Measurements from ENCODE around the gene GRIK5. TPM values are rescaled to one million over a fixed set of nuclear protein-coding genes. Genes with fewer than 3 reads are reported as not detected.
"Not testable (repeated sequence)": the region's sequence is repeated elsewhere in the genome, so short reads cannot be mapped to it uniquely, and the experiment has no call there.

The GRIK5 gene
- 10 to 100 TPM; 19.1 to 20.0 (median 19.4) TPM for polyA plus RNA-seq (ENCODE audit: insufficient read length in 3 of 3)

GRCh38 chr19:42069619-42070351 lies at the start of gene GRIK5:
GRIK5 (minus strand) TSS chr19:42070206; CDS start chr19:42065770, 4,436 bp downstream.
- peak in 1 of 3 donors; percentile 25 for DNase-seq (ENCODE audit: low read depth in 3 of 3, low spot score in 2 of 3)

- no peak for DNase-seq (ENCODE audit: low read depth in 3 of 3, low spot score in 2 of 3)
Observed at GRCh38 chr19:42117076-42117475, 47.1 kb upstream of the GRIK5 start.

GRCh38 chr19:42116308-42117075 lies 46.5 kb upstream of the GRIK5 start:
- no peak for DNase-seq (ENCODE audit: low read depth in 3 of 3, low spot score in 2 of 3)

- DNase-seq (ENCODE audit: low read depth in 3 of 3, low spot score in 2 of 3): no peak
Observed at GRCh38 chr19:42115705-42116104, 45.7 kb upstream of the GRIK5 start.

DNA sequence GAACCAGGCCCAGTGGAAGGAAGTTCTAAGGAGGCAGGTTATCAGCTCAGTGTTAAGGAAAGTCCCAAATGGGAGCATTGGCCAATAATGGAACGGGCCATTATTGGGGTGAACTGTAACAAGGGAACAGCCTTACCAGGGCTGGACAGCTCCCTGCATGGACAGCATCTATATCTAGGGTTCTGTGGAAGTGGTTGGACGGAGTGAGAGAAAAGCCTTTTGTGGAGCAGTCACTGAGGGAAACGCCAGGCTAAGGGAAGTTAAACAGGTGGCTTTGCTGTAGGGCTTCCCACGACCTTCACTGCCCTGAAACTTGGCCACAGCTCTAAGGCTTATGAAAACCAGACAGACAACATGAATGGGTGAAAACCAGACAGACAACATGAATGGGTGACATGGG lies 45.2 kb upstream of the GRIK5 start:
- no peak for DNase-seq (ENCODE audit: low read depth in 3 of 3, low spot score in 2 of 3)

DNA sequence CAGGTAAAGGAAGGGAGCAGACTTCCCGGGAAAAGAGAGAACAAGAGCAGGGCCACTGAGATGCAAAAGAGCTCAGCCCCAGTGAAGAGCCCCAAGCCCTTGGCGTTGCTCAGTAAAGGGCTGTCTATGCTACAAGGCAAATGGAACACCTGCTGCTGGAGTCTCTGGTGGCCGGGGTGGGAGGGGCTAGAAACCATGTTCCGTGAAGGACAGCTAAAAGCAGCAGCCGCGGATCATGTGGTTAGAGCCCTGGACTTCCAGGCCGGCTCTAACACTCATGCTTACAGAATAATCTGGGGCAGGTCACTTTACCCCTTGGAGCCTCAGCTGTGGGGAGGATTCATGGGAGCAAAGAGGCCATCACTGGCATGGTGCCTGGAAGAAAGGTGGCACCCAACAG lies 44.4 kb upstream of the GRIK5 start:
- no peak for DNase-seq (ENCODE audit: low read depth in 3 of 3, low spot score in 2 of 3)

GRCh38 chr19:42113641-42114348 lies 43.8 kb upstream of the GRIK5 start:
- no peak for DNase-seq (ENCODE audit: low read depth in 3 of 3, low spot score in 2 of 3)

DNA sequence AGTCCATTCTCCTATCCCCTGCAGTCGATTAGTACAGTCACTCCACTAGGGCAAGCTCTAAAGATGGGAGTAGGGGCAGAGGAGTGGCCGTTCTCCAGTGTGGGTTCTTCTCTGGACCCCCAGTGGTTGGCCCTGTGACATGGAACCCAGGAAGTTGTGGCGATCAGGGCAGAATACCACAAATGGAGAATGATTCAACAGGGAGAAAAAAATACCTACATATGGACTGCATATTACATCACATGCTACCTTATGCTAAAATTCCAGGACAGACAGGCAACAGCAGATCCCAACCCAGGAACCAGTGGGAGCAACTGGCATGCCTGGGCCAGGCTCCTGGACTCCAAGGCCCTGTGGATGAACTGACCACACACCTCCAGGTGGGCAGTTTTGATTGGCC lies 41.8 kb upstream of the GRIK5 start:
- no peak for DNase-seq (ENCODE audit: low read depth in 3 of 3, low spot score in 2 of 3)

DNA sequence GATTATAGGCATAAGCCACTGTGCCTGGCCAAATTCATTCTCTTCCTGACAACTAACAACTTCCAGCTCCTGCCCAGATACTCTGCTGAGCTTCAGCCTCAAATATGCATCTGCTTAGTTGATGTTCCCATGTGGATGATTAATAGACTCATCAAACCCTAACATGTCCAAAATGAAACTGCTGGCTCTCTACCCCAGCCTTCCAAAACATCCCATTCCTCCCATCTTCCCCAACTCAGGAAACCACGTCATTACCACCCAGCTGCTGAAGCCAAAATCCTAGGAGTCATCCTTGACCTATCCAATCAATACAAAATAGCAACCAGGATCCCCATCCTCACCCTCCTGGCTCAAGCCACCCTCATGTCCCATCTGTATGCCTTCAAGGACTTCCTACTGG lies 41.4 kb upstream of the GRIK5 start:
- DNase-seq (ENCODE audit: low read depth in 3 of 3, low spot score in 2 of 3): no peak

DNA sequence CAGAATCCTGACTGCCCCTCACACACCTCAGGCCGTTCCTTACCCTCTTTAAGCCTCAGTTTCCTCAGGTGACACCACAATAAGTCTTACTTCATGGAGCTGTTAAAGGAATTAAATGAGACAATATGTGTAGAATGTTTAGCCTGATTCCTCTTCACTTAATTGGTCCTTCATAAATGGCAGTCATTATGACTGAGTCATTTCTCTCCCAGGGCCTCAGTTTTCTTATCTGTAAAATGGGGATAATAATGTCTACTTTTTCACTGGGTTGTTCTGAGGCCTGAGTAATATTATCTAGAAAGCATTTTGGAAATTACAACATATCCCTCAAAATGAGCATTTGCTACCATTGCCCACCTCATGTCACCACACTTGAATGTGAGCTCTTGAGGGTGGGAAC lies 40.7 kb upstream of the GRIK5 start:
- DNase-seq (ENCODE audit: low read depth in 3 of 3, low spot score in 2 of 3): no peak

- no peak for DNase-seq (ENCODE audit: low read depth in 3 of 3, low spot score in 2 of 3)
Observed at GRCh38 chr19:42109896-42110295, 39.9 kb upstream of the GRIK5 start.

DNA sequence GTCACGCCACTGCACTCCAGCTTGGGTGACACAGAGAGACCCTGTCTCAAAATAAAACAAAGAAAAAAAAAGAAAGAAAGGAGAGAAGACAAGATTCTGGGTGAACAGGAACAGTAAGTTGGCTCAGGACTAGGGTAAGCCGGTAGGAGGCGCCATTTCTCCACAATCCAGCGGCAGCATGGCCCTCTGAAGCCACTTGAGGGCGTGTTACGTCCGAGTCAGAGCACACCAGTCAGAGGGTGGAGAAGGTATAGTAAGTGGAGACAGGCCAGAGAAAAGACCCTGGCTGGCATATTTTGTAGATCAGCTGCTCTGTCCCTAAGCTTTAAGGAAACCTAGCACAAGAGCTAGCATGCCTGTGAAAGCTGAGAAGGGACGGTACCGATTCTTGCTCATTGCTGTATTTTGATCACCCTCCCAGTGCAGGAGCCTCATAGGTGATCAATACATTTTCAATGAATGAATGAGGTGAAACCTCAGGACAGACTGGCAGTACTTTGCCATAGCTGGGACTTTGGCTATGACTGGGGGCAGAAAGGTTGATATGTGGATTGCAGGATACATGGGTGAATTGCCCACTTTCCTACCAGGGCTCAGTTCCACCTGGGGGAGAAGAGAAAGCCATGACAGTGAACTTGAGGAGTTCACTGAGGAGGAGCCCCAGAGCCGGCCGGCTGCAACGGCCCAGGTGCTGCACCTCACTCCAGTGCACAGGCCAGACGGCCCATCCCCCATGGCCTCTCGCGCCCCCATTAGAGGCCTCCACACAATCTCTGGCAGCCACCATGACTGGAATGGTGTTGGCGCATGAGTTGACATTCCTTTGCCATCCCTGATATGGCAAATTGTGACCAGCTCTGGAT lies 38.8 kb upstream of the GRIK5 start:
- DNase-seq (ENCODE audit: low read depth in 3 of 3, low spot score in 2 of 3): peak in 2 of 3 donors; percentile 27 to 49

- no peak for DNase-seq (ENCODE audit: low read depth in 3 of 3, low spot score in 2 of 3)
Observed at GRCh38 chr19:42105368-42105767, 35.4 kb upstream of the GRIK5 start.

- DNase-seq (ENCODE audit: low read depth in 3 of 3, low spot score in 2 of 3): no peak
Observed at GRCh38 chr19:42102877-42103276, 32.9 kb upstream of the GRIK5 start.

DNA sequence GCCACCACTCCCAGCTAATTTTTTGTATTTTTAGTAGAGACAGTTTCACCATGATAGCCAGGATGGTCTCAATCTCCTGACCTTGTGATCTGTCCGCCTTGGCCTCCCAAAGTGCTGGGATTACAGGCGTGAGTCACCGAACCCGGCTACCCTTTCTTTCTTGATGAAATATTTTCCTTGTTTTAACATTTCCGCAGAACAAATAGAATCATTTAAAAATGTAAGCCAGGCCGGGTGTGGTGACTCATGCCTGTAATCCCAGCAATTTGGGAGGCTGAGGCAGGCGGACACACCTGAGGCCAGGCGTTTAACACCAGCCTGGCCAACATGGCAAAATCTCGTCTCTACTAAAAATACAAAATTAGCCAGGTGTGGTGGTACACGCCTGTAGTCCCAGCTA lies 30.2 kb upstream of the GRIK5 start:
- DNase-seq (ENCODE audit: low read depth in 3 of 3, low spot score in 2 of 3): not testable (repeated sequence)

- no peak for DNase-seq (ENCODE audit: low read depth in 3 of 3, low spot score in 2 of 3)
Observed at GRCh38 chr19:42099336-42099925, 29.4 kb upstream of the GRIK5 start.

DNA sequence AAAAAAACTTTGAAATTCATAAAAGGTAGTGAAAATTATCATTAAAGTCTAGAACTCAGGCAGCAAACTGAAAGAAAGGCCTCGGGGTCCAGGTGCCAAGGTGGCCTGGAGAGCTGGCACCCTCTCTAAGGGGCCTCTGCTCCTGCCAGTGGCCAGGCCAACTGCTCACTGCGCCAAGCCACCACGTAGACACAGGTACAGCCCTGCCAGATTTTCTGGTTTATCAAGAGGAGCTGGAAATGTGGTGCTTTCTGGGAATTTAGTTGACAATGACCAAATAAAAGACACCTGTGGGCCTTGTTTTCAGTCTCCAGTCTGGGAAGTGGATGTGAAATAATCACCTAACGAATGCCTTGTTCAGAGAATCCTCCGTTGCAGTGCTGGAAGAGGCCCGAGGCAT lies 28.8 kb upstream of the GRIK5 start:
- DNase-seq (ENCODE audit: low read depth in 3 of 3, low spot score in 2 of 3): no peak

DNA sequence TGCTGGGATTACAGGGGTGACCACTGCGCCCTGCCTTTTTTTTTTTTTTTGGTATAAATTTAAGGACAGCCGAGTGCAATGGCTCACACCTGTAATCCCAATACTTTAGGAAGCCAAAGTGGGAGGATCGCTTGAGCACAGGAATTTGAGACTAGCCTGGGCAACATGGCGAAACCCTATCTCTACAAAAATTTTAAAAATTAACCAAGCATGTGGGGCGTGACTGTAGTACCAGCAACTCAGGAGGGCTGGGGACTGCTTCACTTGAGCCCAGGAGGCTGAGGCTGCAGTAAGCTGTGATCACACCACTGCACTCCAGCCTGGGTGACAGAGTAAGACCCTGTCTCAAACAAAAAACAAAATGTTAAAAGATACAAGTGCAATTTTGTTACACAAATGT lies 27.5 kb upstream of the GRIK5 start:
- no peak for DNase-seq (ENCODE audit: low read depth in 3 of 3, low spot score in 2 of 3)

- DNase-seq (ENCODE audit: low read depth in 3 of 3, low spot score in 2 of 3): no peak
Observed at GRCh38 chr19:42096255-42096837, 26.3 kb upstream of the GRIK5 start.

- DNase-seq (ENCODE audit: low read depth in 3 of 3, low spot score in 2 of 3): no peak
Observed at GRCh38 chr19:42095814-42096230, 25.8 kb upstream of the GRIK5 start.

Measured in right renal cortex interstitium (tissue), 3 donors.